Measurements from ENCODE around the gene CDH24. TPM values are rescaled to one million over a fixed set of nuclear protein-coding genes. Genes with fewer than 3 reads are reported as not detected.

Gene CDH24
- polyA plus RNA-seq, 1 donor from 2014 or later = 31.7 TPM

DNA sequence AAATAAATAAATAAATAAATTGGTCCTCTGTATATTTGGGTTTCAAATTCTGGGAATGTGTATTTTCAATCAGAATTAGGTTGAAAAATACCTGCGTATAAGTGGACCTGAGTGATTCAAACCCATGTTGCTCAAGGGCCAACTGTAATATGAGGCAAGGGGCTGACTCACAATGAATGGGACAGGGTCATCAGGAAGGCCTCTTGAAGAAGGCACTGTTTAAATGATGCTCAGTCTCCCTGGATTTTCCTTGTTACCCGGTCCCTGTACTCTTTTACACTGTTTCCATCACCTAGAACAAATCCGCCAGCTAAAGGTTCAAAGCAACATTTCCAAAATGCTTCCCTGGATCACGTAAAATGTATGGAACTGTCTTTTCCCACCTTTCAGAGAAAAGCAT, 26.4 kb downstream of the CDH24 start:
- TF ChIP-seq SMC3 (conservative IDR thresholded peaks at IDR 0.05; ENCODE audit: poor library complexity) (no peak), POLR2AphosphoS5 (IDR thresholded peaks at IDR 0.05) (no peak), RAD21 (conservative IDR thresholded peaks at IDR 0.05) (no peak), EP300 (conservative IDR thresholded peaks at IDR 0.05; ENCODE audit: poor library complexity, severe bottlenecking) (no peak), MXI1 (conservative IDR thresholded peaks at IDR 0.05; ENCODE audit: poor library complexity, severe bottlenecking) (no peak), TAF1 (IDR thresholded peaks at IDR 0.05; ENCODE audit: low read depth) (no peak), EZH2 (IDR thresholded peaks at IDR 0.05; ENCODE audit: borderline replicate concordance, insufficient read depth, low read length, poor library complexity, severe bottlenecking) (no peak)
- TF ChIP-seq, protein P1, sequence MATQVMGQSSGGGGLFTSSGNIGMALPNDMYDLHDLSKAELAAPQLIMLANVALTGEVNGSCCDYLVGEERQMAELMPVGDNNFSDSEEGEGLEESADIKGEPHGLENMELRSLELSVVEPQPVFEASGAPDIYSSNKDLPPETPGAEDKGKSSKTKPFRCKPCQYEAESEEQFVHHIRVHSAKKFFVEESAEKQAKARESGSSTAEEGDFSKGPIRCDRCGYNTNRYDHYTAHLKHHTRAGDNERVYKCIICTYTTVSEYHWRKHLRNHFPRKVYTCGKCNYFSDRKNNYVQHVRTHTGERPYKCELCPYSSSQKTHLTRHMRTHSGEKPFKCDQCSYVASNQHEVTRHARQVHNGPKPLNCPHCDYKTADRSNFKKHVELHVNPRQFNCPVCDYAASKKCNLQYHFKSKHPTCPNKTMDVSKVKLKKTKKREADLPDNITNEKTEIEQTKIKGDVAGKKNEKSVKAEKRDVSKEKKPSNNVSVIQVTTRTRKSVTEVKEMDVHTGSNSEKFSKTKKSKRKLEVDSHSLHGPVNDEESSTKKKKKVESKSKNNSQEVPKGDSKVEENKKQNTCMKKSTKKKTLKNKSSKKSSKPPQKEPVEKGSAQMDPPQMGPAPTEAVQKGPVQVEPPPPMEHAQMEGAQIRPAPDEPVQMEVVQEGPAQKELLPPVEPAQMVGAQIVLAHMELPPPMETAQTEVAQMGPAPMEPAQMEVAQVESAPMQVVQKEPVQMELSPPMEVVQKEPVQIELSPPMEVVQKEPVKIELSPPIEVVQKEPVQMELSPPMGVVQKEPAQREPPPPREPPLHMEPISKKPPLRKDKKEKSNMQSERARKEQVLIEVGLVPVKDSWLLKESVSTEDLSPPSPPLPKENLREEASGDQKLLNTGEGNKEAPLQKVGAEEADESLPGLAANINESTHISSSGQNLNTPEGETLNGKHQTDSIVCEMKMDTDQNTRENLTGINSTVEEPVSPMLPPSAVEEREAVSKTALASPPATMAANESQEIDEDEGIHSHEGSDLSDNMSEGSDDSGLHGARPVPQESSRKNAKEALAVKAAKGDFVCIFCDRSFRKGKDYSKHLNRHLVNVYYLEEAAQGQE (IDR thresholded peaks at IDR 0.05; ENCODE audit: borderline replicate concordance) = no peak
- TF ChIP-seq, protein P2, sequence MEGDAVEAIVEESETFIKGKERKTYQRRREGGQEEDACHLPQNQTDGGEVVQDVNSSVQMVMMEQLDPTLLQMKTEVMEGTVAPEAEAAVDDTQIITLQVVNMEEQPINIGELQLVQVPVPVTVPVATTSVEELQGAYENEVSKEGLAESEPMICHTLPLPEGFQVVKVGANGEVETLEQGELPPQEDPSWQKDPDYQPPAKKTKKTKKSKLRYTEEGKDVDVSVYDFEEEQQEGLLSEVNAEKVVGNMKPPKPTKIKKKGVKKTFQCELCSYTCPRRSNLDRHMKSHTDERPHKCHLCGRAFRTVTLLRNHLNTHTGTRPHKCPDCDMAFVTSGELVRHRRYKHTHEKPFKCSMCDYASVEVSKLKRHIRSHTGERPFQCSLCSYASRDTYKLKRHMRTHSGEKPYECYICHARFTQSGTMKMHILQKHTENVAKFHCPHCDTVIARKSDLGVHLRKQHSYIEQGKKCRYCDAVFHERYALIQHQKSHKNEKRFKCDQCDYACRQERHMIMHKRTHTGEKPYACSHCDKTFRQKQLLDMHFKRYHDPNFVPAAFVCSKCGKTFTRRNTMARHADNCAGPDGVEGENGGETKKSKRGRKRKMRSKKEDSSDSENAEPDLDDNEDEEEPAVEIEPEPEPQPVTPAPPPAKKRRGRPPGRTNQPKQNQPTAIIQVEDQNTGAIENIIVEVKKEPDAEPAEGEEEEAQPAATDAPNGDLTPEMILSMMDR (IDR thresholded peaks at IDR 0.05; ENCODE audit: poor library complexity, severe bottlenecking) = no peak
- Histone ChIP-seq H3K27ac (ENCODE audit: low read length) (no peak overlapping the region), H3K4me3 (ENCODE audit: low read length) (no peak overlapping the region), H3F3A (ENCODE audit: insufficient read depth, low read length, poor library complexity, severe bottlenecking) (no peaks in the 10 kb centered on the region), H3K27me3 (ENCODE audit: insufficient read depth, low read depth, low read length) (no peaks in the 10 kb centered on the region), H3K4me2 (ENCODE audit: low read length) (no peak overlapping the region), H3K9ac (ENCODE audit: low read length) (no peak overlapping the region), H2AFZ (ENCODE audit: low read depth, low read length) (no peak overlapping the region), H3K36me3 (ENCODE audit: insufficient read depth, low read length) (no peaks in the 10 kb centered on the region), H3K9me2 (ENCODE audit: insufficient read depth, low read length) (no peaks in the 10 kb centered on the region), H3K9me3 (ENCODE audit: low read length) (no peaks in the 10 kb centered on the region), H4K20me1 (ENCODE audit: insufficient read depth) (no peaks in the 10 kb centered on the region), H3K79me2 (replicated peaks; ENCODE audit: insufficient read depth, low read length) (peaks cover 14% of the 10 kb centered on the region)

DNA sequence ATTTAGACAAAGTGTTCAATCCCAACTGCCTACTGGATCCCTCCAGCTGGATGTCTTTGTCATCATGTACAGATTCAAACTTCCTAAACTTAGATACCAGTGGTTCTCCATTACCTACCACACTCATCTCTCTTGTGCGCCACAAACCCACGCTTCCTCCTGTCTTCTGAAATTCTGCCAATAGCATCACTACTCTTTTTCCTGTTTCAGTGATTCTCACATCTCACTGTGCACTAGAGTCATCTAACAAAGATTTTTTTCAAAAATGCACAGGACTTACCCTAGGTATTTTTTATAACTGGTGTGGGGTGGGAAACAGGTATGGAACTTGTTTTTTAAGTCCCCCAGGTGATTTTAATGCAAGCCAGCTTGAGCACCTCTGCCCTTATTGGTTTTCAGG, 28.5 kb downstream of the CDH24 start:
- TF ChIP-seq EZH2 (IDR thresholded peaks at IDR 0.05; ENCODE audit: borderline replicate concordance, insufficient read depth, low read length, poor library complexity, severe bottlenecking) (no peak), RAD21 (conservative IDR thresholded peaks at IDR 0.05) (no peak), SMC3 (conservative IDR thresholded peaks at IDR 0.05; ENCODE audit: poor library complexity) (no peak), TAF1 (IDR thresholded peaks at IDR 0.05; ENCODE audit: low read depth) (no peak), POLR2AphosphoS5 (IDR thresholded peaks at IDR 0.05) (no peak)
- TF ChIP-seq, protein P1 (IDR thresholded peaks at IDR 0.05; ENCODE audit: borderline replicate concordance) = no peak
- TF ChIP-seq, protein P2 (IDR thresholded peaks at IDR 0.05; ENCODE audit: poor library complexity, severe bottlenecking) = no peak
- H3K79me2 ChIP-seq (replicated peaks; ENCODE audit: insufficient read depth, low read length) = peaks cover 7% of the 10 kb centered on the region
- H3K9me3 ChIP-seq (ENCODE audit: low read length) = no peaks in the 10 kb centered on the region
- no peak overlapping the region for H2AFZ ChIP-seq (ENCODE audit: low read depth, low read length)
- H3F3A ChIP-seq (ENCODE audit: insufficient read depth, low read length, poor library complexity, severe bottlenecking) = no peaks in the 10 kb centered on the region
- H4K20me1 ChIP-seq (ENCODE audit: insufficient read depth) = no peaks in the 10 kb centered on the region
- no peaks in the 10 kb centered on the region for H3K9me2 ChIP-seq (ENCODE audit: insufficient read depth, low read length)
- no peaks in the 10 kb centered on the region for H3K27me3 ChIP-seq (ENCODE audit: insufficient read depth, low read depth, low read length)
- H3K4me2 ChIP-seq (ENCODE audit: low read length) = no peak overlapping the region
- no peak overlapping the region for H3K4me3 ChIP-seq (ENCODE audit: low read length)
- H3K27ac ChIP-seq (ENCODE audit: low read length) = no peak overlapping the region
- no peak overlapping the region for H3K9ac ChIP-seq (ENCODE audit: low read length)
- H3K36me3 ChIP-seq (ENCODE audit: insufficient read depth, low read length) = no peaks in the 10 kb centered on the region
